Lung (tissue), 12 donors: ENCODE data around the gene FRMD5. TPM values are rescaled to one million over a fixed set of nuclear protein-coding genes. Genes with fewer than 3 reads are reported as not detected.

Source experiments
- ATAC-seq: fragments of 200-7000 bp; cut with Tn5 transposase; one replicate; pipeline ENCODE4 v1.9.1; 2020; ENCODE audit warnings: moderate number of reproducible peaks; ENCODE audit not compliant: insufficient read depth, low FRiP score
- DNase-seq, 3 donors: peaks; one replicate each; pipeline ENCODE4 v3.0.0-alpha.2; 2013 to 2017
- H3K27ac ChIP-seq, 2 donors: one replicate each; pipeline ENCODE4 v1.5.1; 2013; ENCODE audit warnings: mild to moderate bottlenecking in 2 of 2, moderate library complexity in 2 of 2, control low read depth in 1 of 2, inconsistent platforms in 1 of 2, low read depth in 1 of 2, low read length in 1 of 2
- H3K27me3 ChIP-seq, 3 donors: one replicate each; pipeline ENCODE4 v1.5.1; 2013; ENCODE audit warnings: low read length in 2 of 3; ENCODE audit not compliant: control insufficient read depth in 3 of 3, insufficient read depth in 3 of 3
- H3K36me3 ChIP-seq, 4 donors: one replicate each; pipeline ENCODE4 v1.5.1; 2013; ENCODE audit warnings: low read length in 4 of 4, mild to moderate bottlenecking in 1 of 4, moderate library complexity in 1 of 4; ENCODE audit not compliant: control insufficient read depth in 4 of 4, insufficient read depth in 4 of 4
- H3K4me1 ChIP-seq, 5 donors: one replicate each; pipeline ENCODE4 v1.5.1; 2013; ENCODE audit warnings: low read length in 5 of 5, mild to moderate bottlenecking in 2 of 5, moderate library complexity in 1 of 5; ENCODE audit not compliant: control insufficient read depth in 5 of 5, insufficient read depth in 5 of 5
- H3K4me3 ChIP-seq: one replicate; pipeline ENCODE4 v1.5.1; 2013; ENCODE audit warnings: mild to moderate bottlenecking, control low read depth, moderate library complexity
- H3K9ac ChIP-seq, 2 donors: one replicate each; pipeline ENCODE4 v1.5.1; 2013; ENCODE audit warnings: low read length in 2 of 2, control low read depth in 1 of 2; ENCODE audit not compliant: insufficient read depth in 1 of 2
- H3K9me3 ChIP-seq, 4 donors: one replicate each; pipeline ENCODE4 v1.5.1; 2013; ENCODE audit warnings: low read length in 3 of 4, mild to moderate bottlenecking in 1 of 4, moderate library complexity in 1 of 4; ENCODE audit not compliant: control insufficient read depth in 4 of 4, insufficient read depth in 3 of 4
- CTCF ChIP-seq: IDR thresholded peaks from 2 replicates; pipeline ENCODE4 v1.5.1; 2012; ENCODE audit warnings: mild to moderate bottlenecking; ENCODE audit errors: control extremely low read depth, extremely low read depth
- WGBS, 2 donors: extraction: QIAGEN DNeasy Blood & Tissue Kit; methylation state at CpG; one replicate each; pipeline ENCODE4 v1.1.7; 2013; 5-methylcytosine and 5-hydroxymethylcytosine counted together
- polyA plus RNA-seq, 2 donors: library from polyadenylated mRNA; stranded (reverse); fragments of 200-250 nt; gene quantifications; one replicate each; pipeline ENCODE4 v1.2.1, GENCODE V29; 2013
- total RNA-seq, 2 donors: library from RNA; depleted of rRNA in 1 of 2; stranded (reverse); fragments of >200 nt in 1 of 2; gene quantifications; one replicate each; pipeline ENCODE4 v1.2.1, GENCODE V29; 2014 to 2021
- donor health status: control.
- donor health status: control.
- donor health status: Bipolar disorder and iron deficiency.
- donor health status: healthy.
- donor health status: DM: yes; HTN: yes; CAD: no.

Gene FRMD5
- total and polyA plus RNA-seq, 4 donors = 0.10 to 1.1 (median 0.67) TPM

GRCh38 chr15:43880406-43881194 lies 314.5 kb downstream of the FRMD5 start:
- TF ChIP-seq CTCF = no peak
- H3K27ac ChIP-seq = peak overlapping the region in 1 of 2 donors; percentile 86
- H3K27me3 ChIP-seq = no peaks in the 10 kb centered on the region
- H3K9ac ChIP-seq = no peak overlapping the region
- H3K9me3 ChIP-seq = no peaks in the 10 kb centered on the region
- no peaks in the 10 kb centered on the region for H3K36me3 ChIP-seq
- H3K4me1 ChIP-seq = no peaks in the 10 kb centered on the region
- H3K4me3 ChIP-seq = no peak overlapping the region
- ATAC-seq = no peak
- DNase-seq = no peak
- WGBS, 2 donors = 90% methylated on average over 5 of the region's 5 CpGs

DNA sequence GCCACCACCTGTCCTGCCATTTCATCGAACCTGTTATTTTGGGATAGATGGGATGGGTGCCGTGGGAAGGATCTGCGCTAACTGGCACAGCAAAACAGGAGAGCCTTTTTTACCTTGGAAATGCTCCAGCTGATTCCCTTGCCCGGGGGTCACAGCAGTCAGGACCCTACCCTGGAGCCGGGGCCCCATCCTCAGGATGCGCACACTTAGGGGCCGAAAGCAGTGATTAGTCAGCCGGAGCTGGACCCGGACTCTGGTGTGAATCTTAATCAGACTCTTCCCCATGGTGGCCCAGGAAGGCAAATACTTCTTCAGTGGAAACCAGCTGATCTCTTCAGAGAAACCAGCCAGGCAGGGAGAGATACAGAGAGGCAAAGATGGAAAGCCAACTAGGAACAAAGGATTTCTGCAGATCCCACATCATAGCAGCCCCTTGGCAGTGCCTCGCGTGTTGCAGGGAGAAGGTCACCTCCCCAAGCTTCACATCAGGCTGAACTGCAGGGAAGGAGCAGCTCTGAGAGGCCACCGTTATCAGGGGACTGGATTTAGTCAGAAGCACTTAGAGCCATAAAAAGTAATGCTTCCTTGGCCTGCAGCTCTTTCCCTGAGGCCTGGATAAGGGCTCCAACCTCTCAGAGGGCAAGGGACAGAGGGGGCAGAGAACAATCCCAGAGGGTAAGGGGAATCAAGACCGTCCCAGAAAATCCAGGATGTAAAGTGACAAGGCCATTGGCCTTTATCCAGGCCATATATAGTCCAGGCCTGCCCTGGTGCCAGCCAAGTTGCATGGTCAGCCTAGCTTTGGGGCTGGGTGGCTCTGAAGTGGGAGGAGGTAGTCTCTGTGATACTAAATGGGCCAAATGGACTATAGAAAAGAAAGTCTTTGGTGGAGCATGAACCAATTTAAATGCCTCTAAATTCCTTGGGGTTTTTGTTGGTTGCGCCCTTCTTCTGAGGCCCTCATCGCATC lies 315.4 kb downstream of the FRMD5 start:
- DNase-seq = no peak
- H3K9me3 ChIP-seq = no peaks in the 10 kb centered on the region
- no peaks in the 10 kb centered on the region for H3K27me3 ChIP-seq
- WGBS, 2 donors = 91 to 94% methylated on average over 15 of the region's 15 CpGs
- ATAC-seq = no peak
- H3K36me3 ChIP-seq = no peaks in the 10 kb centered on the region
- H3K27ac ChIP-seq = peak overlapping the region in 1 of 2 donors; percentile 86
- no peak overlapping the region for H3K4me3 ChIP-seq
- H3K9ac ChIP-seq = no peak overlapping the region
- TF ChIP-seq CTCF = no peak
- H3K4me1 ChIP-seq = no peaks in the 10 kb centered on the region

DNA sequence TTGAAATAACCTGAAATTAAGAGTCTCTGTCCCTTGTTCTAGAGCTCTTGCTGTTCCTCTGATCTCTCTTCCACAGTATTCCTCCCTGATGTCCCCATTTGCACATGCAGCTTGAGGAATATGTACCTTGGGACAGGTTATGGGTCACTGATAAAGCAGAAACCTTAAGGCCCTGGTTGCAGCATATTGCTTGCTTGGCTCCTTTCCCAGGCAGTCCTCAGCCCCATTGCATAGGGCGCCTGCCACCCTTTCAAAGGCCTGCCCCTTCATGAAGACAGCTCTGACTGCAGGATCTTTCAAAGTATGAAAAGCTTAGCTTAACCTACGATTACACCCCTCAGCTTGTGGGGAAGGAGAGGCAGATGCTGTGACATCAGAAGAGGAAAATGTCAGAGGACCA lies 316.6 kb downstream of the FRMD5 start:
- Histone ChIP-seq H3K9ac (no peak overlapping the region), H3K36me3 (peaks cover 0 to 3% (median 0%) of the 10 kb centered on the region in 4 donors), H3K27me3 (no peaks in the 10 kb centered on the region), H3K4me1 (no peaks in the 10 kb centered on the region), H3K4me3 (no peak overlapping the region), H3K9me3 (no peaks in the 10 kb centered on the region), H3K27ac (peak overlapping the region in 1 of 2 donors; percentile 86)
- no peak for DNase-seq
- no peak for ATAC-seq
- TF ChIP-seq CTCF = no peak
- WGBS, 2 donors = 94 to 95% methylated on average over 2 of the region's 2 CpGs
